ENCODE data around the gene PPP1R1B.

DNA sequence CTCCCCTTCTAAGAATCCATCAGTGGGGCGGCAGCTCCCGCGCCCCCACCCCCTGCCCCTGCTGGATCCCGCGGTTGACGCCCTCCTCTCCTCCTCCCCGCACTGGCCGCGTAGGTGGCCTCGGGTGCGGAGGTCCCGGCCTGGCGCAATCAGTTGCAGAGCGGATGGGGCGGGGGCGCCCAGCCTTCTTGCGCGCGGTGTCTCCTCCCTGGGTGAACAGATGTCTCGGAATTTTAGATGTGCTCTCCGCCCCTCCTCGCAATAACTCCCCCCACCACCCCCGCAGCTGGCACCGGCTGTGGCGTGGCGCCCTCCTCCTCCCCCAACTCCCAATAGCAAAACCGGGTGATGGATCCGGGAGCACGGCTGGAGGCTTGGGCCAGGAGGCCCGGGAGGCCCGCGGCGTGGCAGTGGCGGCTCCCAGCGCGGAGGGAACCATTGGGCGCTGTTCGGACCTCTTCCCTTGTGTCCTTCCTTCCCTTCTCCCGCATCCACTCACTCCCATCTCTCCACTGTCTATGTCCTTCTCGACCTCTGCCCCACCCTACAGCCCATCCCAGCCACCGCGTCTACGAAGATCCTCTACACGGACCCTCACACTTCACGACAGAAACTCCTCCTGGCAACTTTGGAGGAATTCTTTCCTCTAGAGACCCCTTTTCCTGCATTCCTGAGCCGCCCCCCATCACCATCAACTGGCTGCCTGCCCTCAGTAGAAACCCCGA lies 30.0 kb upstream of the PPP1R1B start:
- TF ChIP-seq, protein P1, sequence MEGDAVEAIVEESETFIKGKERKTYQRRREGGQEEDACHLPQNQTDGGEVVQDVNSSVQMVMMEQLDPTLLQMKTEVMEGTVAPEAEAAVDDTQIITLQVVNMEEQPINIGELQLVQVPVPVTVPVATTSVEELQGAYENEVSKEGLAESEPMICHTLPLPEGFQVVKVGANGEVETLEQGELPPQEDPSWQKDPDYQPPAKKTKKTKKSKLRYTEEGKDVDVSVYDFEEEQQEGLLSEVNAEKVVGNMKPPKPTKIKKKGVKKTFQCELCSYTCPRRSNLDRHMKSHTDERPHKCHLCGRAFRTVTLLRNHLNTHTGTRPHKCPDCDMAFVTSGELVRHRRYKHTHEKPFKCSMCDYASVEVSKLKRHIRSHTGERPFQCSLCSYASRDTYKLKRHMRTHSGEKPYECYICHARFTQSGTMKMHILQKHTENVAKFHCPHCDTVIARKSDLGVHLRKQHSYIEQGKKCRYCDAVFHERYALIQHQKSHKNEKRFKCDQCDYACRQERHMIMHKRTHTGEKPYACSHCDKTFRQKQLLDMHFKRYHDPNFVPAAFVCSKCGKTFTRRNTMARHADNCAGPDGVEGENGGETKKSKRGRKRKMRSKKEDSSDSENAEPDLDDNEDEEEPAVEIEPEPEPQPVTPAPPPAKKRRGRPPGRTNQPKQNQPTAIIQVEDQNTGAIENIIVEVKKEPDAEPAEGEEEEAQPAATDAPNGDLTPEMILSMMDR (IDR thresholded peaks at IDR 0.05; ENCODE audit: insufficient read depth, low read length, poor library complexity, severe bottlenecking): no peak
- TF ChIP-seq EZH2phosphoT487 (conservative IDR thresholded peaks at IDR 0.05; ENCODE audit: low read length): no peak
